CD4-positive, alpha-beta T cell treated with Interleukin-15 for 4 hours (primary cell): ENCODE results near the gene FBXL2.

Experiments
- DNase-seq: peaks from one replicate; pipeline ENCODE4 v3.0.0-alpha.2; 2020; ENCODE audit warnings: low spot score

The FBXL2 gene, protein sequence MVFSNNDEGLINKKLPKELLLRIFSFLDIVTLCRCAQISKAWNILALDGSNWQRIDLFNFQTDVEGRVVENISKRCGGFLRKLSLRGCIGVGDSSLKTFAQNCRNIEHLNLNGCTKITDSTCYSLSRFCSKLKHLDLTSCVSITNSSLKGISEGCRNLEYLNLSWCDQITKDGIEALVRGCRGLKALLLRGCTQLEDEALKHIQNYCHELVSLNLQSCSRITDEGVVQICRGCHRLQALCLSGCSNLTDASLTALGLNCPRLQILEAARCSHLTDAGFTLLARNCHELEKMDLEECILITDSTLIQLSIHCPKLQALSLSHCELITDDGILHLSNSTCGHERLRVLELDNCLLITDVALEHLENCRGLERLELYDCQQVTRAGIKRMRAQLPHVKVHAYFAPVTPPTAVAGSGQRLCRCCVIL

GRCh38 chr3:33277193-33277882, at the start of gene FBXL2:
Gene FBXL2, plus strand, starts transcription at chr3:33277442. Its CDS starts 71 bp downstream, at chr3:33277513.
- no peak for DNase-seq

DNA sequence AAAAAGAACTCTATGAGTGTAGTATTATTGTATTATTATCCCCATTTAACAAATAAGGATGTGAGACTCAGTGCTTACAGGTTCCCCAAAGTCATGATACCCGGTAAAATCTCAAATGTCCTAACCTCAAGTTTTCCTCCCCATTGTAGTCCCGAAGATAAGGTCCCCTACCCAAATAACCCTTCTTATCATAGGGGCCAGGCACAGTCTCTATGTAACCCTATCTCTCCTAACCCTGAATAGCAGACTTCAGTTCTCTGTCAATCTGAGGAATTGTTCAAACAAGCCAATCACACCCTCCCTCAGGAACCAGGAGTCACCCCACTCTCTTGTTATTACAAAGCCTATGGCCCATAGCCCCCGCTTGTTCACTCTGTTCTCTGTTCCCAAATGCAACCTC, 48.2 kb upstream of the FBXL2 start:
- no peak for DNase-seq

DNA sequence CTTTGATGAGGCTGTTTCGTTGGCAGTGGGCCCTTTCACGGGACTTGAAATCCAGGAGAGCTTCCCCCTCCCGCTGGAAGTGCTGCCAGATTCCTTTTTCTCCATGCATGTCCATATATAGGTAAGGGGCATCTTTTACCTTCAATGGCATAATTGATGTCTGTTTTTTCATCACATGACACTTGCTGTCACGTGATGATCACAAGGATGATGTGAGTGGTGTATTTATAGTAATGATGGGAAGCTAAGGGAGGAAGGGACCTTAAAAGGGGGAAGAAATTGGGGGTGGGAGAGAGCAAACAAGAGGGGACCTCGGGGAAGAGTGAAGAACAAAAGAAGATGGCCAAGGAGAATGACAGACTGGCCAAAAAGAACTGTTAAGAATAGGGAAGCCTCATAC, 47.3 kb upstream of the FBXL2 start:
- DNase-seq: no peak

- no peak for DNase-seq
Measured at GRCh38 chr3:33231756-33232465, 45.3 kb upstream of the FBXL2 start.

DNA sequence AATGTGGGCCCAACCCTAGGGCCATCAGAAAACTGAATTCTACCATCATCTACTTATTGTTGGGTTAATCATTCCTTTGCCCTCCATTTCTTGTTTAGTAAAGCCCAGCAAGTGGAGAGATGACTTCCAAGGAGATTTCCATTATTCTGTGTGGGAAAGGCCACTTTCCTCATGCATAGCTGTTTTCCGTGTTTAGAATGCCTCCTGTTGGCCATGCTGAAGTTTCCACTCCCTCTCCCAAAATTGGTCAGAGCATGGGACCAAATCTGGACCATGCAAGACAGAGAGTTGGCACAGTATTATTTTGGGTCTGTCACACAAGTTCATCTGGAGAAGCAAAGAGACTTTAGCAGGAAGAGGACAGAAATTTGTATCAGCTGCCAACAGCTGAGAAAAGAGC, 43.4 kb upstream of the FBXL2 start:
- no peak for DNase-seq

- no peak for DNase-seq
Measured at GRCh38 chr3:33236005-33236404, 41.2 kb upstream of the FBXL2 start.

- no peak for DNase-seq
Measured at GRCh38 chr3:33237439-33237838, 39.8 kb upstream of the FBXL2 start.

DNA sequence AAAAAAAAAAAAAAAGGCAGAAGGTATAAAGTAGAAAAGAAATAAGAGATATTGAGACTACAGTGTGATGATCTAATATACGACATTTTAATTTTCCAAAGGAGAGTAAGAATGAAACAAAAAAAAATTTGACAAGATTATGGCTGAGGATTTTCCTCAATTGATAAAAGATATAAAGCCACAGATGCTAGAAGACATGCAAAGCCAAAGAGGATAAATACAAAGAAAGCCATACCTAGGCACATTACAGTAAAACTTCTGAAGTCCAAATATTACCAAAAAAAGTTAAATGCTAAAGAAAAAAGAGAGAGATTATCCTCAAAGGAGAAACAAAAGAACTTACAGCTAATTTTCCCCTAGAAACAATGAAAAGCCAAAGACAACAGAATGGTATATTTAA, 38.3 kb upstream of the FBXL2 start:
- DNase-seq: no peak

DNA sequence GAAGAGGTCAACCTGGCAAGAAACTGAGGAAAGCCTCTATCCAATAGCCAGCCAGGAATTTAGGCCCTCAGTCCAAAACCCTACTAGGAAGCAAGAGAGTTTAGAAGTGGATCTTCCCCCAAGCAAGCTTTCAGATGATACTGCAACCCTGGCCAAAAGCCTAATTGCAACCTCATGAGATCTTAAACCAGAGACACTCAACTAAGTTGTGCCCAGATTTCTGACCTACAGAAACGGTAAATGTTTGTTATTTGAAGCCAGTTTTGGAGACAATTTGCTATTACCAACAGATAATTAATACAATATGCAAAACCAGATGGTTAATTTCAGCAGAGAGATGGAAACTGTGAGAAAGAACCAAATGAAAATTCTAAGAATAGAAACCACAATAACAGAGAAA, 37.0 kb upstream of the FBXL2 start:
- no peak for DNase-seq

DNA sequence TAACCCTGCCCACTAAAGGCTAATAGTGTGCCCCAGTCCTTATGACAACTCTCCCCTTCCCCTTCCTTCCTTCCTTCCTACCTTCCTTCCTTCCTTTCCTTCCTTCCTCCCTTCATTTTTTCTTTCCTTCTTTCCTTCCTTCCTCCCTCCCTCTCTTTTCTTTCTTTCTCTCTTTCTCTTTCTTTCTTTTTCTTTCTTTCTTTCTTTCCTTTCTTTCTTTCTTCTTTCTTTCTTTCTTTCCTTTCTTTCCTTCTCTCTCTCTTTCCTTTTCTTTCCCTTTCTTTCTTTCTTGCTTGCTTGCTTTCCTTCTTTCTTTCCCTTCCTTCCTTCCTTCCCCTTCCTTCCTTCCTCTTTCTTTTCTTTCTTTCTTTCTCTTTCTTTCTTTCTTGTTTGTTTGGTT, 30.5 kb upstream of the FBXL2 start:
- DNase-seq: no peak

GRCh38 chr3:33250712-33251111, 26.5 kb upstream of the FBXL2 start:
- no peak for DNase-seq

- no peak for DNase-seq
Measured at GRCh38 chr3:33256249-33256648, 21.0 kb upstream of the FBXL2 start.

- DNase-seq: no peak
Measured at GRCh38 chr3:33260104-33260503, 17.1 kb upstream of the FBXL2 start.

GRCh38 chr3:33269385-33269784, 7.9 kb upstream of the FBXL2 start:
- no peak for DNase-seq

- no peak for DNase-seq
Measured at GRCh38 chr3:33271324-33271723, 5.9 kb upstream of the FBXL2 start.

GRCh38 chr3:33273628-33274027, 3.6 kb upstream of the FBXL2 start:
- no peak for DNase-seq

DNA sequence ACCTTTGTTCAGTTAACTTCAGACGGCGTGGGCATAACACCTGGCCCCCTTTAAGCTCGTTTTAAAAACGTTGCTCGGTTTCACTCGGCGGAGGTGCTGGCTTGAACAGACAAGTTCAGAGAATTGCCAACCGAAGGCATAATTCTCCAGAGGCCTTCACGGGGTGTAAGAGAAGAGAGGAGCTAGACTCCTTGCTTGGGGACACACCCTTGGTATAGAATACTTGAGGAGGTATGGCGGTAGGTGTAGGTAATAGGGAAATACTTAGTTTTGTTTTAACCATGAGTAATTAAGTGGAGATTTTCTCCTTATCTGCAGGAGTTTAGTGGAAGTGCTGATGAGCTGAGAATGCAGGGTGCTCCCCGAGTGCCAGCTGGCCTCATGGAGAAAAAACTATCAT, 921 bp downstream of the FBXL2 start:
- no peak for DNase-seq

GRCh38 chr3:33287672-33288282, 10.5 kb downstream of the FBXL2 start:
- DNase-seq: no peak

DNA sequence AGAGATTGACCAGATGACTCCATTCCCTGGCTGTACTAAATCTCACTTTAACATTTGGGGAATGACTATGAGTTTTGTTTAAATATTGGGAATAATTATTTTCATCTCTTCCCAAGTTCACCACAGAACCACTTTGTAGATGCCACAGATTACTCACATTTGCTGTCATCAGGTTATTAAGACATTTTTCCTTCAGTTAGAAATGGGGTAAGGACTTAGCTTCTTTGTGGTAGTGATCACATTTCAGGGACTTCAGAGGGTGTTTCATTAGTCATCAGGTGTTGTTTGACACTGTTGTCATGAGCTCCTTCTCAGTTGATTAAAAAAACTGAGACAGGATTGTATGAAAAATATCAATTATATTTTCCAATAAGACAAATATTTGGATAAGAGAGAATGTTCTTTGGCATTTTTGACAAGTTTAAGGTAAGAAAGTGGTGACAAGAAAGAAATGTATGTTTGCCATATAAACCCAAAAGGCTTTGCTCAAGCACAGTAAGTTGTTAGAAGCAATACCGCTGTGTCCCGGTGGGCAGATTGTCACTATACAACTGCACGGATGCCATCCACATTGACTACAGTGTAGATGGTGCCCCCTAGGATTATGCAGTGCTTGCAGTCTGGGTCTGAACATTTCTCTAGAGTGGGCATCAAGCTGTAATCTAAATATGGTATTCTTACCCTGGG, 22.3 kb downstream of the FBXL2 start:
- DNase-seq: no peak

DNA sequence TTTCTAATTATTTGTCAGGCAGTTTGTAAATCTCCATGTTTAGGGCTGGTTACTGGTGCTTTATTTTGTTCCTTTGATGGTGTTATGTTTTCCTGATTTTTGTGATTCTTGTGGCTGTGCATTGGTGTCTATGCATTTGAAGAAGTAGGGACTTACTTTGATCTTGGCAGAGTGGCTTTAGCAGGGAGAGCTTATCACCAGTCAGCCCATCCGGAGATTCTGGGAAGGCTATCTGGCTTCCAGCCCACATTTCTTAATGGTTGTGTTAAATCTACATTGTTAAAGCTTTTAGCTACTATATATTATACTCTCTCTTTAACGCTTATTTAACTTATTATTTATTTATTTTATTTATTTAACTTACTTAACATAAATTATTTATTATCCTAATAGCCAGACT, 35.1 kb downstream of the FBXL2 start:
- DNase-seq: no peak

GRCh38 chr3:33313331-33313730, 36.1 kb downstream of the FBXL2 start:
- DNase-seq: no peak

DNA sequence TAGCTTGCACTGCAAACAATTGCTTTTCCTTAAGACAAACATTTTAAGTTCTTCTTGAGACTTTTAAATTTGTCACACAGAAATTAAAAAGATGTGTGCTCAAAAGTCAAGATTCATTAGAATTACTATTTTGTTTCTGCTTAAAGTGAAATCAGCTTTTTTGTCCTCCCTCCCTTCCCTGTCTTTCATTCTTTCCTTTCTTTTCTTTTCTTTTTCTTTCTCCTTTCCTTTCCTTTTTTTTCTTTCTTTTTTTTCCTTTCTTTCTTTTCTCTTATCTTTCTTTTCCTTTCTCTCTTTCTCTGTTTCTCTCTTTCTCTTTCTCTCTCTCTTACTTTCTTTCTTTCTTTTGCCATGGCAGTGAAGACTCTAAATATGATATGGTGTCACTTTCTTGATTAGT, 37.8 kb downstream of the FBXL2 start:
- no peak for DNase-seq
